HuH-7 (cell line): ENCODE measurements around the gene RECQL5.
"Not testable (repeated sequence)": the region's sequence is repeated elsewhere in the genome, so short reads cannot be mapped to it uniquely, and the experiment has no call there.

Source experiments
- DNase-seq: peaks from one replicate; pipeline ENCODE4 v3.0.0; 2011; ENCODE audit warnings: low spot score

RECQL5 gene

DNA sequence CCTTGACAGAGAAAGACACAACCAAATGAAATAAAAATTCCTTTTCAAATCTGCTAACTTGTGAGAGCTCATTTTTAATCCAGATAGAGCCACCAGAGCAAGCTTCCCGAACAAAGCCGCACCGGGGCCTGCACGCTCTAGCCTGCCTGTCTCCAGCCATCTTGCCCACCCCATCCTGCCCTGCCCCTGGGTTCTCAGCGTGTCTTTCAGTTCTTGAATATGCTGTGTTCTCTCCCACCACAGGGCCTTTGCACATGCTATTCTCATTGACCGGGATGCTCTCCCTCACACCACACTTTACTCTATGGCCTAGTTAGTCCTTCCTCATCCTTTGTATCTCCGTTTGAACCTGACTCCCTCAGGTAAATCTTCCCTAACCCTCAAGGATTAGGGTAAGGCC is 19.0 kb downstream of the RECQL5 start:
- no peak for DNase-seq

DNA sequence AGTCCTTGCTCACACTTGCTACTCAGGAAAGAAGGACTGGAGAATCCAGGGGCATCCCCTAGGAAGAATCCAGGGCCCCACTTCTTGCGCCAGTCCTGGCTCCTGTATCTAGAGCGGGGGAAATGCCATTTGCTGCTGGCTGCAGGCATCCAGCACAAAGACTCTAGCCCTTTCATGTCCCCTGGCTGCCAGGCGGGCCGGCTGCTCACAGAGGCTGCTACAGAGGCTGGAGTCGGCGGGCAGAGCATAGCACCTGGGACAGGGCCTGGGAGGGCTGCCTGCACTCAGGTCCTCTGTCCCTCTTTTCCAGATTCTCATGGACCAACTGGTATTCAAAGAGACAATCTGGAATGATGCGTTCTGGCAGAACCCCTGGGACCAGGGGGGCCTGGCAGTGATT is 19.9 kb downstream of the RECQL5 start:
- DNase-seq: no peak

DNA sequence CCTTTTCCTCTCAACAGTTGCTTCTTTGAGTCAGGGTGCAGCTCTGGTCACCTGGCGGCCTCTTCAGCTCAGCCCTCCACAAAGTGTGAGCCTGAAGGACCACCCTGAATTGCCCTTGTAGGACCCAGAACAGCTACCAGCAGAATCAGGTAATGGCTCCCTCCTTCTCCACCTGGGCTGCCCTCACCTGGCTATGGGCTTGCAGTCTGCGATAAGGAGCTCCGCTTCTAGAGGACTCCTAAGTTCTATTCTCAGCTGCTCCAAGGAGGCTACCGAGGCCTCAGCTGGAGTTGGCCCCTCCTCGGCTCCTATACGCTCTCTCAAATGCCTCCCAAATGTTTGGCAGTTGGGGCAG is 20.3 kb downstream of the RECQL5 start:
- no peak for DNase-seq

- DNase-seq: peak; percentile 98
Measured at GRCh38 chr17:75645889-75646637, 20.9 kb downstream of the RECQL5 start.

DNA sequence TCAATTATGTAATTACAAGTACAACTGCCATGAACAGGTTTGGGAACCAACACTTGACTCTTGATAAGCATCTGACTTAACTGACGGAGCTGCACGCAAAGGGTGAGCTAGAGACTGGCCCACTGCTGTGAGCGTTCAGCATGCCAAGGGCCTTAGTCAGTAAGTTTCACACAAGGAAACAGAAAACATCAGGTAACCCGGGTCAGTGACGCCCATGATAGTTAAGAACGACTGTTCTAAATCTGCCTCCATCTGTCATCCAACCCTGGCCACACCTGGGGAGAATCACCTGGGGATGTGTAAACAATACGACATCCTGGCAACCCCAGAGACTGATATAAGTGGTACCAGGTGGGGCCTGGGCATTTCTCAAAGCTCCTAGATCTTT is 21.5 kb downstream of the RECQL5 start:
- DNase-seq: no peak

GRCh38 chr17:75643643-75644017 is 23.3 kb downstream of the RECQL5 start:
- DNase-seq: no peak

DNA sequence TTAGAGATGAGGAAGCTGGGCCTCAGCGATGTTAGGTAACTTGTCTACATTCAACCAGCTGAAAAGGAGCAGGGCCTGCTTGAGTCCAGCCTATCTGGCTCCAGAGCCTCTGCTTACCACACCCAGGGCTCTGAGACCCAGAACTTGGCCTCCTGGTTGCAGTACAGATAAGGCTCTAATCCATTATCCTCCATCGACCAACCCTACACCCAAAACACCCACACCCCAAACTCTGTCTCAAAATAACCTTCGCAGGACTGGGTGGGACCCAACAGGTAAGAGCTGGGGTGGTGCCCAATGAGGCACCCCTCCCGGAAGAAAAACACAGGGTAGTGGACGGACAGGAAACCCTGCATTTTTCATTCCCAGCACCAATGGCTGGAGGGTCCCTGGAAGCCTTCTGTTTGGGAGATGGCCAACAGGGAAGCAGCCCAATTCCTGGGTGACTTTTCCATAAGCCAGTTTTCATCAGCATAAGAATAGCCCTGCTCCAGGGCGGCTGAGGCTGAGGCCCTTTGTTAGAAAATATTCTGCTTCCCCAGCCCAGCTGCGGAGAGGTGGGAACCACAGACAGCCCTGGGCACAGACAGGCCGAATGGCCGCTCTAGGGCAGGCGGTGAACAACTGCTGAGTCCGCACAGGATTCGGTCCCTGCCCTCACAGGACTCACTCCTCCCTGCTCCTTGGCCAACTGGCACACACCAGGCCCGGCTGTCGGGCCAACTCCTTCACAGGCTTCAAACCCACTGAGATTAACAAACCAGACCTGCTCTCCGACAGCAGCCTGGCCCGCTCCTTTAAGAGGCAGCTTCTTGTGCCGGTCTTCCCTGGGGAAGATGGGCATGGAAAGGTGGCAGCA is 23.9 kb downstream of the RECQL5 start:
- no peak for DNase-seq

- no peak for DNase-seq
Measured at GRCh38 chr17:75642182-75642783, 24.7 kb downstream of the RECQL5 start.

GRCh38 chr17:75641343-75641742 is 25.6 kb downstream of the RECQL5 start:
- no peak for DNase-seq

DNA sequence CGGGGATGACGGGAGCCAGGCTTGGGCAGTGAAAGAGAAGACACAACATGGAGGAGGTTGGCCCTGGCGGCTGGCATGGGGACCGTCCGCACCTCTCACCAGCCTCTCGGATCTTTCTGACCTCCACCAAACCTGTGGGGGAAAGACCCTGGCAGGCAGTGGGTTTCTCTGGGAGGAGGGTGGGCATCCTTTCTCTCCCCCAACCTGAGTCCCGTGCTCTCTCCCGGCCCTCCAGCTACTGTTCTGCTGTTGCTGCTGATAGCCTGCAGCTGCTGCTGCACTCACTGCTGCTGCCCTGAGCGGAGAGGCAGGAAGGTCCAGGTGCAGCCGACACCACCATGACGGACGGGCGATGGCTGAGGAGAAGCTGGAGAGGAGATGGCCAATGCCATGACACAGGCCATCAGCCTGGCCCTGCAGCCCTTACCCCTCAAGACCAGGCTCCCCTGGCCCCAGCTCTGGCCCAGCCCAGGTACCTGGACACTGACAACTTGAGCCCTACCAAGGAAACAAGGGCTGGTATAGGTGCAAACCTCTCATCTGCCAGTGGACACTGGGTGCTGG is 26.3 kb downstream of the RECQL5 start:
- DNase-seq: no peak

GRCh38 chr17:75639771-75640555 is 27.0 kb downstream of the RECQL5 start:
- DNase-seq: no peak

DNA sequence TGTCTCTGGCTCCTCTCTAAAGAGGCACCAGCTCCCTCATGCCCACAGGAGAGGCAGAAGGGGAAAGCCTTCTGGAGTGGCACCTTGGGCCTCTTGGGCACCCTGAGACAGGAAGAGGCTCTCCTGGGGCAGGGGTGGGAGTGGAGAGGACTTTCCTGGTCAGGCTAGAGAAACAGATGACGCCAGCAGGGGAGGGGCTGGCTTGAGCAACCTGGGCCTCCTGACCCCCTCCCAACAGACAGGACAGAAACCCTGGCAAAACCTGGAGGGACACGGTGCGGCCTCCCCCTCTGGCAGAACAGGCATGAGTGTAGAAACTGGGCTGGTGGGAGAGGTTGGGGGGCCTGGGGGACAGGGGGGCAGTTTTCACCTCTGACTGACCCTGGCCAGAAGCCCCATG is 27.6 kb downstream of the RECQL5 start:
- DNase-seq: no peak

- no peak for DNase-seq
Measured at GRCh38 chr17:75638893-75639292, 28.1 kb downstream of the RECQL5 start.

- not testable (repeated sequence) for DNase-seq
Measured at GRCh38 chr17:75638039-75638438, 28.9 kb downstream of the RECQL5 start.

- no peak for DNase-seq
Measured at GRCh38 chr17:75637551-75637950, 29.4 kb downstream of the RECQL5 start.

DNA sequence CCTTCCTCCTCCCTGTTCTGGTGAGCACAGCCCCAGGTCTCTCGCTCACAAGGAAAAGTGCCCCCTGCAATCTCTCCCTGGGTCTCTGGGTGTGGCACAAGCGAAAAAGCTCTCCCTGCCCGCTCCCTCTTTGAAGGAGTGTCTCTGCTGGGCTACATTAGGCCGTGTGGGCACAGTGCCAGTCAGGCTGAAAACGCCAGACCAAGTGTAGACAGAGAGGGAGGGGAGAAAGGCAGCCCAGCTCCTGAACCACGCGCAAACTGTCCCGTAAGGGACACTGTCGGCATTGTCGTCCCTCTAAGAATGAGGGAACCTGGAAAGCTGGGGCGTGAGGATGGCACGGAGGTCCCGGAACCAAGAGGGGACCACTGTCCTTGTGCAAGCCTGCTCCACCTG is 29.8 kb downstream of the RECQL5 start:
- DNase-seq: no peak

DNA sequence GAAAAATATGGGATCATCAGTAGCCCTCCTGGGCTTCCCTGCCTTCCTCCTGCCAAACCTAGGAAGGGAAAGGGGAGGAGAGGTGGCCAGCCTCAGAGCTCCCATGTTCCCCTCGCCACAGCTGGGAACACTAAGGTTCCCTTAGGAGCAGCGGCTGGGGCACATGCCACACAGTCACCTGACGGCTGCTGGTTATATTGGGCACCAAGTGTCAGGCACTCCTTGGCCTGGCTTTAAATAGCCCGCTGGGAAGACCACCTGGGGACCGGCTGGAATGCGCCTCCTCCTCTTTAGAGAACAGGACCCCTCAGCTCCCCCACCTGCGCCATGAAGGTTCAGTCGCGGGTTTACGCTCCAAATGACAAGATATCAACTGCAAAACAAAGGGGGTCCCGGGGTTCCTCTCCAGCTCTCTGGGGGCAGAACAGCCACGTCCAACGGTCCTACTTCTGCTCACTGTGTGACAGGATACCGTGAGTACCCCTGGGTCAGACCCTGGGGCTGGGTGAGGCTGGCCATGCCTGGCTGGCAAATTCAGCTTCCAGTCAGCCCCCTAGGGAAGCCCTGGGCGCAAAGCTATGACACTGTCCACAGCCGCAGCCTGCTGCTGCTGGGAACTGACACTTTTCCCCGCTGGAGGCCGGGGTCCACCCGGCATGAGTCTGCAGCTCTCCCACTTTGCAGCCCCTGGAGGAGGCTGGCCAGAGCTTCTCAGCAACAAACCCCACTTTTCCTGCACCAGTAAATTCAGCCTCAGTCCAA is 30.4 kb downstream of the RECQL5 start:
- no peak for DNase-seq

DNA sequence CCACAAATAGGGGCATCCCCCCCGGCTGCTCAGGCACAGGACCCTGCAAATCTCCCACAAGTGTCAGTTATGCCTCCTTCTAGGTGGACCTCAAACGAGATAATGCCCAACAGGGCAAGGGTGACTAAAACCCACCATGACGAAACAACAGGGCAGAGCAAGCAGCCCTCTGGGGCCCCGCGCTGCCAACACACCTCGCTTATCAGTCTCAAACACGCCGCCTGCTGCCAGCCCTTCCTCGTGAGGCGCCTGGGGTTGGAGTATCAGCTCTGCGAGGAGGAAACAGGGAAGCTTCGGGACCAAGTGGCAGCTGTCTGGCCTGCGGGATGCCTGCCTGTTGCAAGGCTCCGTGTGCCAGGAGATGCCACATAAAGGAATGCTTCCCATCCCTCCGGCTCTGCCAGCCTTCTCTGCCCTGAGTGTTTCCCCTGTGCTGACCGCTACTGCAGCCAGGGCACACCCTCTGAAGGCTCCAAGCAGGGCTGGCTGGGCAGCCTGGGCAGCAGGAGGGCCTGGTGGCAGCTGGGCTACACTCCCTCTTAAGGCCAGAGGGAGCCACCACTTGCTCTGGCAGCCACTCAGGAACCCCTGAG is 31.2 kb downstream of the RECQL5 start:
- no peak for DNase-seq

DNA sequence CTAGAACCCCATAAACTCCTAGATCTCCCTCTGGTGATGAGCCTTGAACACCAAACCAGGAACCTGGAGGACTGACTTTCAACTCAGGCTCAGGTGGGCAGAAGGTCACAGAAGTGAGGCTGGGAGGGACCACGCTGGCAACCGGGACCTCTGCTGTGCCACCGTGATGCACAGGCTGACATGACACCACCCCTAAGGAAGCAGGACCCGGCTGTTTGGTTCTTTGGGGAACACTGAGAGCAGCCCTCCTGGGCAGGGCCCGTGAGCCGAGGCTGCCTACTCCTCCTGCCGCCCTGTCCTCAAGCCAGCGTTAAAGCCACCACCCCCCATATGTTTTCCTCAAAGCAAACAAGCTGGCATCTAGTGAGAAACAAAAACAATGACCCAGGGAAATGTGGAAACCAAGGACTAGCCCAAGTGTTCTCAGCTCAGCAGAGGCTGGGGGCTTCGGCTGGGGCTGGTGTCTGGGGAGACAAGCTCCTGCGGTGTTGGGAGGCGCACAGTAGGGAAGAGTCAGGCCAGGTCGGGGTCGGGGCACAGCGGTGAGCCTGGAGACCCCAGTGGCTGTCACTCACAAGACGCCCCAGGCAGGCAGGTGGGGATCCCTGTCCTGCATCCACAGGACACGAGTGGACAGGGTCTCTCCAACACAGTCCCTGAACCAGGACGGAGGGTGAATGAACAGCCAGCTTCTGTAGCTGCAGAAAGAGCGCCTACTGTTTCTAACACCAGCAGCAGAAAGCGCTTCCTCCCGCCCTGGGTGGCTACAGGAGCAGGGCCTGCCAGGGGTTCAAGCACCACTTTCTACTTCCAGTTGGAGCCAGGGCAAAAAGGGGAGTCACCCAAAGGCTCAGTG is 32.0 kb downstream of the RECQL5 start:
- no peak for DNase-seq

- DNase-seq: no peak
Measured at GRCh38 chr17:75634376-75634740, 32.6 kb downstream of the RECQL5 start.
